GM06990 (cell line): ENCODE results near the gene ITIH3.

Experiments
- DNase-seq: peaks from one replicate; pipeline ENCODE4 v3.0.0-alpha.2; 2011; ENCODE audit not compliant: insufficient read length; ENCODE audit errors: extremely low read depth
- H3K27me3 ChIP-seq: replicated peaks from 2 replicates; pipeline ENCODE4 v1.6.0; 2011; ENCODE audit warnings: low read length; ENCODE audit not compliant: control insufficient read depth, insufficient read depth
- H3K36me3 ChIP-seq: 2 replicates; pipeline ENCODE4 v1.5.1; 2011; ENCODE audit warnings: low read length; ENCODE audit not compliant: control insufficient read depth, insufficient read depth
- H3K4me3 ChIP-seq: replicated peaks from 2 replicates; pipeline ENCODE4 v1.5.1; 2011; ENCODE audit warnings: low read depth, mild to moderate bottlenecking, control low read depth, low read length
- TF ChIP-seq, protein P1 (sequence below): IDR thresholded peaks from 2 replicates; pipeline ENCODE4 v1.5.1; 2011; ENCODE audit warnings: low read length, control low read depth, mild to moderate bottlenecking, inconsistent platforms; ENCODE audit not compliant: insufficient read depth, poor library complexity, severe bottlenecking

The ITIH3 gene

DNA sequence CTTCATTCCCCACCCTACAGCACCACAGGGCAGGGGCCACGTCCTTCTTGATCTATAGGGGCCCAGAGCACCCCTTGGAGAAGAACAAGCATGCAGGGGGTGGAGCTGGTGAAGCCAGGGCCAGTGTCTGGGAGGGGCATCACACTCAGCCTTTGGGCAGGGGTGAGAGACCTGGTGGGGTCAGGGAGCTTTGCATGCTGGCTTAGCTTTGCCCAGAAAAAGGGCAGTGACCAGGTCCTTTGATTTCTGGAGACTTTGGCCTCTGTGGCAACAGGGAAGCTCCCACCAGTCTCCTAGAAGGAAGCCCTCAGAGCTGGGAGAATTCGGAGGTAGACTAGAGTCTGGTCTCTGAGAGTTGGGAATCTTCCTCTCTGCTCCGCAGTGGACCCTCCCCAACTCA is 34.9 kb downstream of the ITIH3 start:
- TF ChIP-seq, protein P1, sequence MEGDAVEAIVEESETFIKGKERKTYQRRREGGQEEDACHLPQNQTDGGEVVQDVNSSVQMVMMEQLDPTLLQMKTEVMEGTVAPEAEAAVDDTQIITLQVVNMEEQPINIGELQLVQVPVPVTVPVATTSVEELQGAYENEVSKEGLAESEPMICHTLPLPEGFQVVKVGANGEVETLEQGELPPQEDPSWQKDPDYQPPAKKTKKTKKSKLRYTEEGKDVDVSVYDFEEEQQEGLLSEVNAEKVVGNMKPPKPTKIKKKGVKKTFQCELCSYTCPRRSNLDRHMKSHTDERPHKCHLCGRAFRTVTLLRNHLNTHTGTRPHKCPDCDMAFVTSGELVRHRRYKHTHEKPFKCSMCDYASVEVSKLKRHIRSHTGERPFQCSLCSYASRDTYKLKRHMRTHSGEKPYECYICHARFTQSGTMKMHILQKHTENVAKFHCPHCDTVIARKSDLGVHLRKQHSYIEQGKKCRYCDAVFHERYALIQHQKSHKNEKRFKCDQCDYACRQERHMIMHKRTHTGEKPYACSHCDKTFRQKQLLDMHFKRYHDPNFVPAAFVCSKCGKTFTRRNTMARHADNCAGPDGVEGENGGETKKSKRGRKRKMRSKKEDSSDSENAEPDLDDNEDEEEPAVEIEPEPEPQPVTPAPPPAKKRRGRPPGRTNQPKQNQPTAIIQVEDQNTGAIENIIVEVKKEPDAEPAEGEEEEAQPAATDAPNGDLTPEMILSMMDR = no peak
- Histone ChIP-seq H3K36me3 (no peaks in the 10 kb centered on the region; the same call in none of the 2 replicates), H3K27me3 (no peaks in the 10 kb centered on the region), H3K4me3 (no peak overlapping the region)
- DNase-seq = no peak

DNA sequence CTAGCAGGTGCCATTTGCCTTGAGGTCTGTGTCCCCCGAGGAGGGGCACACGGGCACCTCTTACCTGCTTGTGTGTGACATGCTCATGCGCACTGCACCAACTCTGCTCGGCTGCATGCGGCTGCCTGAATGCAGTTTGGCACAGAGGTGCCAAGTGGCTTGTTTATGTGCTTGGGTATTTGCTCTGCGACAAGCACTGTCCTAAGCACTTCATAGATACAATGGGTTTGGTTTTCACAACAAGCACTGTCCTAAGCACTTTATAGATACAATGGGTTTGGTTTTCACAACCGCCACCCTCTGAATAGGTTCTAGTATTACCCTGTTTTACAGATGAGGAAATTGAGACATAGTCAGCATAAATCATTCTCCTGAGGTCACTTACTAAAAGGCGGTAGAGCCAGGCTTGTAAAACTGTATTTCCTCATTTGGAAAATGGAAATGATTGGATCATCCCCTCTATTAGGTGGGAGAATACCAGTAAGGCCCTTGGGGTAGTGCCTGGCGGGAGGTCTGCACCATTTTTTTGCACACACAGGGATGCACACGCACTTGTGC is 35.4 kb downstream of the ITIH3 start:
- Histone ChIP-seq H3K27me3 (no peaks in the 10 kb centered on the region), H3K4me3 (no peak overlapping the region), H3K36me3 (no peaks in the 10 kb centered on the region; the same call in 1 of the 2 replicates)
- no peak for DNase-seq
- TF ChIP-seq, protein P1 = no peak

DNA sequence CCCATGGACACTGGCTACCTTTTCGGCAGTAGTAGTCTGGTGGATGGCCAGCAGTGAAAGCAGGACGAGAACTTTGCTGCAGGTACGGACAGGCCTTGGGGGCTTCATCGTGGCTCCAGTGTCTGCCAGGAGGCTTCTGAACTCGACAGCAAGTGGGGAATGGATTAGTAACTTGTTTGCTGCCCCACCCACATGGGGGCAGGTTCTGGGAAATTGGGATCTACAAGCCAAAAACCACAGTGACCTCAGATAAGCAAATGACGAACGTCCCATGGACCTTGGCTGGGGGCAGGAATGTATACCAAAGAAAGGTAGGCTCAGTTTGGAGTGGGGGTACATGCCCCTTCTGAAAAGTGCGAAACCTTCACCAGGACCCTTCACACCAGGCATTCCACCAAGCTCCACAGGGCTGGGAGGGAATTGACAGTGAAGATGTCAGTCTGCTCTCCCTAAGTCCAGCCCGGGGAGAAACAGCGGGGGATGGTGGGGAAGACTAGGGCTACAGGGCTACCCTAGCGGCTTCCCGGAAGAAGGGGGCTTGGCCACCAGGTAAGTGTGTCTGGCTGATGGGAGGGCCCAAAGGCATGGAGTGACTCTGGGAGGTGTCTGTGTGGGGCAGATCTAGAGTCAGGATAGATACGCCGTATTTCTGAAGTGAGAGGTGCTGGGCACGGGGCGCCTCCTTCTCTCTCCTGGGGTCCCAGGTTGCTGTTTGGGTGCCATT is 36.1 kb downstream of the ITIH3 start, which contains the start of gene ITIH4:
TSS of gene ITIH4 (minus strand) at position 138 of the 724 bp plus-strand sequence. CDS start at position 108, 30 bp downstream.
- Histone ChIP-seq H3K27me3 (no peaks in the 10 kb centered on the region), H3K36me3 (no peaks in the 10 kb centered on the region; the same call in 1 of the 2 replicates), H3K4me3 (no peak within 1 kb of the TSS)
- no peak for DNase-seq
- TF ChIP-seq, protein P1 = no peak

DNA sequence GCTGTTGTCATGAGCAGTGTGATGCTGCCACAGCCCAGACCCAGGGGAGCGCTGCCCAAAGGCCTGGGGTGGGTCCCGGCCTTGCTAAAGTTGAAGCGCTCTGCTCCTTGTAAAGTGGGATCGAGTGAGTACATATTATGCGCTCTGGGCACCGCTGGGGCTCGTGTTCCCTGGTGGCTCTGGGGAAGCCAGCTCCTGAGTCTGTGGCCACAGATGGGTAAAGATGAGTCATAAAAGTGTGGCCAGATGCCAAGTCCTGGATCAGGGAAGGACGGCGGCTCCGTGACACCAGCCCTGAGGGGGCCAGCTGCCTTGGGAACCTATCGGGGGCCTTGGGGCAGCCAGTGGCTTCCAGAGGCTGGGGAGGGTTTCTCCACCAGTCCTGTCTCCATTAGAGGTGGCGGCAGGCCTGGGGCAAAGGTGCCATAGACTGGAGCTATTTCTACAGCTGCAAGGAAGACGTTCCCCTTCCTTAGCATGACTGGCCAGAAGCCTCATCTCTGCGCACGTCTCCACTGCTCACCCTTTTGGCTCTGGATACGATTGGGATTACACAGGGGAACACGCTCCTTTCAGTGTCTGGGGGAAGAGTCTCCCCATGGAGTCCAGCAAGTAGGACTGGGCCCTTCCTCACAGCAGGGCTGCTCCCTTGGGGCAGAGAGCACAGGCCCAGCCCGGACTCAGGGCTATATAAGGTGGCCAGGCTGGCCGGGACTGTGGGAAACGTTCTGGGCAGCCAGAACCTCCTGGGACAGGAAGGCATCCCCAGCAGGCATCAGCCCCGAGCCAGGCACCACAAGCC is 37.1 kb downstream of the ITIH3 start:
- H3K36me3 ChIP-seq = peaks cover 2% of the 10 kb centered on the region
- H3K27me3 ChIP-seq = no peaks in the 10 kb centered on the region
- DNase-seq = no peak
- no peak overlapping the region for H3K4me3 ChIP-seq
- TF ChIP-seq, protein P1 = no peak

DNA sequence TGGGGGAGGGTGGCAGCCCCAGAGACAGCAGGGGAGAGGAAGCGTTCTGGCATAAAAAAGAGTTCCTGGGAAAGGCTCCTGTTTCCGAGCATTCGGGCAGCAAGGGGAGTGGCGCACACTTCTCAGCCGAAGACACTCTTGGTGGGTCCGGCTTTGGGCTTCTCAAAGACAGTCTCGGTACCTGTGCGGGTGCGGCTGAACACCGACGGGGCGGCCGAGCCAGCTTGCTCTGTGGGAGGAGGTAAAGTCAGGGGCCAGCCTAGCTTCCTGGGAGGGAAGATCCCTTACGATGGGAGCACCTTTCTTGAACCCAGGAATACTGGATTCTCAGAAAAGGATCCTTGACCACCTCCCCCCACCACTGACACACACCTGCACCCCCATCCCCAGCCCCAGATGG is 38.6 kb downstream of the ITIH3 start:
- H3K4me3 ChIP-seq = no peak overlapping the region
- DNase-seq = no peak
- TF ChIP-seq, protein P1 = no peak

More for the DNA sequence above, 38.6 kb downstream of the ITIH3 start:
- H3K27me3 ChIP-seq = no peaks in the 10 kb centered on the region
- peaks cover 2% of the 10 kb centered on the region for H3K36me3 ChIP-seq
